NCI-H187 (cell line): Measurements from ENCODE around the gene ABHD8.

Experiments used
- DNase-seq, 2 experiments: peaks; one replicate each; lab custom pipeline; 2025; lab: John Stamatoyannopoulos, UW

Gene ABHD8, protein sequence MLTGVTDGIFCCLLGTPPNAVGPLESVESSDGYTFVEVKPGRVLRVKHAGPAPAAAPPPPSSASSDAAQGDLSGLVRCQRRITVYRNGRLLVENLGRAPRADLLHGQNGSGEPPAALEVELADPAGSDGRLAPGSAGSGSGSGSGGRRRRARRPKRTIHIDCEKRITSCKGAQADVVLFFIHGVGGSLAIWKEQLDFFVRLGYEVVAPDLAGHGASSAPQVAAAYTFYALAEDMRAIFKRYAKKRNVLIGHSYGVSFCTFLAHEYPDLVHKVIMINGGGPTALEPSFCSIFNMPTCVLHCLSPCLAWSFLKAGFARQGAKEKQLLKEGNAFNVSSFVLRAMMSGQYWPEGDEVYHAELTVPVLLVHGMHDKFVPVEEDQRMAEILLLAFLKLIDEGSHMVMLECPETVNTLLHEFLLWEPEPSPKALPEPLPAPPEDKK

DNA sequence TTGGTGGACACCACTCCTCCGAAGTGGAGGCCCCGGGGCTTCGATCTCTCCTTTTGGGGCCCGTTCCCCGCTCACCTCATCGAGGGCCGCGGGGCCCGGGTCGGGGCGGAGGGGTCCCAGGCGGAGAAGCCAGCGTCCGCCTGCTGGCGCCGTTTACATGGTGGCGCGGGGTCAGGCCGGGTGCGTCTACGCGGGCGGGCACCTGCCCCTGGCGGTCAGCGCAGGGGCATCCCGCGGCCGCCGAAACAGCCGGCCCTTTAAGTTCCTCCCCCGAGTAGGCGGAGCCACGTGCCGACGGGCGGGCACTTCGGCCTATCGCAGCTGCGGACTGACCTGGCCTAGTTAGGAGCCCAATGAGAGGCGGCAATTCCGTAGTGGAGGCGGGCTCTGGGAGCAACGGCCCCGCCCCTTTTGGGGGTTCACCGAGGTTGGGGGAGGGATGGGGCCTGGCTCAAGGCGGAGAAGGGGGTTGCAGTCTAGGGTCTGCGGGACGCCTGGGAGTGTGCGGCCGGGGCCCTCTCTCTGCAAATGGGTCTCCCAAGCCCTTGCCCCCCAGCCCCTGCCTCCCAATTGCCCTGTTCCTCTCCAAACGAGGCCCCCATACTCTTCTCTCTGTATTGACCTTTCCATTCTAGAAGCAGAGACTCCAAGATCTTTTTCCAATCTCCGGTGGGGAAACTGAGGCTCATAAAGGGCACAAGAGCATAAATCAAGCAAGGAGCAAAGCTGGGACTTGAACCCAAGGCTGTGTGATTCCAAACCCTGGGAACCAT is at the start of gene ABHD8:
Gene ABHD8, minus strand, starts transcription at position 259 of the 773 bp plus-strand sequence. CDS start 1,809 bp downstream, outside the sequence.
- DNase-seq = peak; percentile 51 to 77

DNA sequence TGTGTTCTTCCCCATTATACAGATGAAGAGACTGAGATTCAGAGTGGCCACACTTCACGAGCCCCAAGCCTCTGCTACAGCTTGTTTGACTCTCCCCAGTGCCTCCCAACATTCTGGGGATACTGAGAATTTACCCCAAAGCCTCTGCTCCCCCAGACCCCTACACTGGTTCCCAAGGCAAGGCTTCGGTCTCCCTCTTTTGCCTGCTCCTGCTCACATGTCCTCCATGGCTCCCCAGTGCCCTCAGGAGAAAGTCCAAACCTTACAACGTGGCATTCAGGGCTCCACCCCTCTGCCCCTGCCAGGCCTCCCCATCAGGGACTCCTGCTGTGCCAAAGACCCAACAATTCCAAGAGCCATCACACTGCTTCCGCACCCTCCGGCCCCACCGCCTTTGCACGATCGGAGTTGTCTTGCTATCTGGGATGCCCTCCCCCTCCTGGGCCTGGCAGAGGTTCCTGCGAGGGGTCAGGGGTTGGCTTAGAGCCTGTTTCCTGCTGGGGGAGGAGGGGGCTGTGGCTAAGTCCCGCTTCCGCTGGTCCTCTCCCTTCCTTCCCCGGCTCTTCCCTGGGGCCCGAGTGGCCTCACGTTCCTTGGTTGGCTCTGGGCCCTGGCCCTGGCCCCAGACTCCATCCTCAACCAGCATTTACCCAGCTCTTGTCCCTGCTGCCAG is 49.5 kb upstream of the ABHD8 start:
- DNase-seq = no peak

DNA sequence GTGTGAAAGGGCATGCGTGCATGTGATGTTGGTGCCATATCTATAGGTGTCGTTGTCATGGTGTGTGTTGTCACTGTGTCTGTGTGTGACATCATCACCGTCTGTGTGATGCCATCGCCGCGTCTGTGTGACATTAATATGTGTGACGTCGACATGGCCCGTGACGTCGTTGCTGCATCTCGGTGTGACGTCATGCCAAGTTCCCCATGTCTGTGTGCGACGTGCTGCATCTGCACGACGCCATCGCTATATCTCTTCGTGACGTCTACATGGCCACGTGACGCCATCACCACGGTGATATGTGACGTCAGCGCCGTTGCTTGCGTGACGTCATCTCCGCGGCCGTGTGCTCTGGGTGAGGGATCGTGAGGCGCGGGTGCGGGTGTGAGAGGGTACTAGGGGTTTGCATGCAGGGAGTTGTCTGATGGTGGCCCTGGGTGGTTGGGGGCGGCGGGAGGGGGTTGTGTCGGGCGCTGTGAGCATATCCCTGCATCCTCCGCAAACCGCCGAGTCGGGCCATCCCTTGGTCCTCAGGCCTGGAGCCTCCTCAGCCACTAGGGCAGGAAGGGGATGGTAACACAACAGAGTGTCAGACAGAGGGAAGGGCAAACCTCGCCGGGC is 48.7 kb upstream of the ABHD8 start:
- DNase-seq = no peak

DNA sequence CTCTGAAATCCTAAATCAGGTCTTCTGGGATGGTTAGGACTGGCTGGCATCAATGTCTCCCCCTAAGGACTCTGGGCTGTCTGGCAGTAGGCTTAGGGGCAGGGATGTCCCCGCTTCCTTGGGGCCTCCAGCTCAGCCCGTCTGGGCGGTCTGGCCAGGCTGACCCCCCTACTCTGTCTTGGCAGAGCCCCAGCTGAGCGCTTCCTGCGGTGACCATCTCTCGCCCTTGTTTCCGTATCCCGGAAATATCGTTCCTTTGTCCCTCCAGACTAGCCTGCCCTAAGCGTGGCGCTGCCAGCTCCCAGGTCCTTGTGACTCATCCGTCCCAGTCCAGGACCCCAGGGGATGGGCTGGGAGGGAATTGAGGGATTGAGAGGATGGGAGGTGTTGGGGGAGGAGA is 45.5 kb upstream of the ABHD8 start:
- no peak for DNase-seq

DNA sequence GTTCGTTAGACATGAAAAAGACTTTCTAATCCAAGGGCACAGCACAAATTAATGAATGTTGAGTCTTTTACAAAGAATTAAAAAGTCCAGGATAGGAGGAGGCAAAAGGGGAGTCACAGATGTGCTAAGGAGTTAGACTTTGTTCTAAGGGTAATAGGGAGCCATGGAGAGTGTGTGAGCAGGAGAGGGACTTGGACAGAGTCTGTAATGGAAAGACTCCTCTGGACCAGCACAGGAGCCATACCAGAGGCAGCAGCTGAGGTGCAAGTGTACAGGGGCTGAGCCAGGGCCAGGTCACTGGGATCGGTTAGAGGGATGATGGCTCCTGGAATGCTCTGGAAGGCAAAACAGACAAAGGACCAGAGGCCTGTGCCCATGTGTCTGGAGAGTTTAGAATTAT is 44.7 kb upstream of the ABHD8 start:
- no peak for DNase-seq

DNA sequence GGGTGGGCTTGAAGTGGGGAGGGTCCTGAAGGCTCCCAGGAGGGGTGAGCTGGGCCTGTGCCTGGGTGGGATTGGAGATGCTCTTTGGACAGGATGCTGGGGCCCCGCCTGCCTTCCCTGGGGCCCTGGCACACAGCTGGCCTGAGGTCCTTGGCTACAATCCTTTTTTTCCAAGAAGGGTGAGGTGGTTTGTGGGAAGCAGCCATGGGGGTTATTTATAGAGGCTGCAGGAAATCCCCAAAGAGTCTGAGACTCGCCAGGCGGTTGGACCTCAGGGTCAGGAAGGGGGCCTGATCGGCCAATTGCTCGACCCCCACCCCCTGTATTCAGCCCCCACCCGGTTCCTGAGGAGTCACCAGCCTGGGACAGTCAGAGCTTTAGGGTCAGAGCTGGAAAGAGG is 44.1 kb upstream of the ABHD8 start:
- DNase-seq = no peak

DNA sequence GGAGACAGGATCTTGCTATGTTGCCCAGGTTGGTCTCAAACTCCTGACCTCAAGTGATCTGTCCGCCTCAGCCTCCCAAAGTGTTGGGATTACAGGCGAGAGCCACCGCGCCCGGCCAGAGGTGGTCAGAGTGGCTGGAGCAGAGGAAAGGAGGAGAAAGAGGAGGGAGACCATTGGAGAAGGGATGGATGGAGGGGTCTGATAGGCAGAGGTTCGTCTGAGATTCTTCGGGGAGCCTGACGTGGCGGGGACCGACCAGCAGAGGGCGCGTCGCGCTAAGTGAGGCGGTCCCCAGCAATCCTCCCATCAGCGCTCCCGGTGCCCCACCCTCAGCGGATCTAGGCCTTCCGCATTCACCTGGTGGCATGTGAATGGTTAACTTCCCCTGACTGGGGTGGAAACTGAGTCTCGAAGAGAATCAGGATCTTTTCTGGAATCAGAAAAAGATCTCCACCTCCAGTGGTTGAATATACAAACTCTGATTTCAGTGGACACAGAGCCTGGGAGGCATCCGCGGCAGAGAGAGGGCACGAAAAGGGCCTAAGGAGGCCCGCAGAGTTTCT is 43.0 kb upstream of the ABHD8 start:
- DNase-seq = peak; percentile 6 to 24

DNA sequence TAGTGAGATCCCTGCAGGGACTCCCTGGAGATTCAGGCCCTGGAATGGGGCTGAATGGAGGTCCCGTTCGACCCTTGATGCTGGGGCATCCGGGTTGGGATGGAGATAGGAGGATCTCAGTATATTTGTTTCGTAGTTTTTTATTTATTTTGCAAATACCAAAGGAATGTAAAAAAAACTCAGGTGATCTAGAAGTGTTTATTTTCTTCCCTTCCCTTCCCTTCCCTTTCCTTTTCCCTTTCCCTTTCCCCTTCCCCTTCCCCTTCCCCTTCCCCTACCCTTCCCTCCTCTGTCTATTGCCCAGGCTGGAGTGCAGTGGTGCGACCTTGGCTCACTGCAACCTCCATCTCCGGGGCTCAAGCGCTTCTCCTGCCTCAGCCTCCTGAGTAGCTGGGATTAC is 38.6 kb upstream of the ABHD8 start:
- DNase-seq = no peak

DNA sequence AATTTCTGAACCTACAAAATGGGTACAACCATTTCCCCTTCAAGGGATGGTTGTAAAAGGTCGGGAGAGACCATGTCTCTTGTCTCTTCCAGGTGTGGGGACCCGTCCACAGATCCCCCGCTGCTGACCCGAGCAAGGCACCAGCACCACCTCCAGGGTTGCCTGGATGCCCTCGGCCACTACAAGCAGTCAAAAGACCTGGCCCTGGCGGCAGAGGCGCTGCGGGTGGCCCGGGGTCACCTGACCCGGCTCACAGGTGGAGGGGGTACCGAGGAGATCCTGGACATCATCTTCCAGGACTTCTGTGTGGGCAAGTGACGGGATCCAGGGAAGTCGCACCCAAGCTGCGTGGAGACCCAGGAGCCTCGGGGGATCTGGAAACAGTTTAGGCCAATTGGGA is 38.2 kb upstream of the ABHD8 start:
- DNase-seq = no peak

DNA sequence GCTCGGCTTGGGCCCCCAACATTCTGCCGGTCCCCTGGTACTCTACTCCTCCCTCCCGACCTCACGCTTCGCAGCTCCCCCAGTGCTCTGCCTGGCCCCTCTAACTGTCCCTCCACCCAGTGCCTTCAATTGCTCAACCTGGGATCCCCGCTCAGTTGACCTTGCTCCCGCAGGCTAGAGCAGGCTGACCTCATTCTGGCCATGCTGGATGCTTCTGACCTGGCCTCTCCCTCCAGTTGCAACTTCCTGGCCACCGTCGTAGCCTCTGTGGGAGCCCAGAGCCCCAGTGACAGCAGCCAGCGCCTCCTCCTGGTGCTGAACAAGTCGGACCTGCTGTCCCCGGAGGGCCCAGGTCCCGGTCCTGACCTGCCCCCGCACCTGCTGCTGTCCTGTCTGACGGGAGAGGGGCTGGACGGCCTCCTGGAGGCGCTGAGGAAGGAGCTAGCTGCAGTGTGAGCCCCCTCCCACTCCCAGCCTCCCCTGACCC is 37.7 kb upstream of the ABHD8 start:
- DNase-seq = no peak

DNA sequence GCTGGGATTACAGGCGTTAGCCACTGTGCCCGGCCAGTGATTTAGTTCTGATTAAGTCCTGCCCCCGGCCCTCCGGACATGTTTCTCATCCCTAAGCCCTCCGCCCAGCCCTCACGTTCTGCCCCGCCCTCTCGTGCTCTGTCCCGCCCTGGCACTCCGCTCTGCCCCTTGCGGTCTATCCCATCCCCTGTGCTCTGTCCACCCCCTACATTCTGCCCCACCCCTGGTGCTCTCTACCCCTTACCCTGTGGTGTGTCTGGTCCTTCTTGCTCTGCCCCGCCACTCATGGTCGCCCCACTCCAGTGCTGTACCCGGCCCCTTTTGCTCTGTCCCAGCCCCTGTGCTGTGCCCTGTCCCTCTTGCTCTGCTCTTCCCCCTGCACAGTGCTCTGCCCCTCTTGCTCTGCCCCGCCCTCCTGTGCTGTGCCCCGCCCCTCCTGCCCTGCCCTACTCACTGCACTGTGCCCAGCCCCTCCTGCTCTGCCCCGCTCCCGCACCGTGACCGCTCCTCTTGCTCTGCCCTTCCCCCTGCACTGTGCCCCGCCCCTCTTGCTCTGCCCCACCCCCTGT is 37.2 kb upstream of the ABHD8 start:
- no peak for DNase-seq

DNA sequence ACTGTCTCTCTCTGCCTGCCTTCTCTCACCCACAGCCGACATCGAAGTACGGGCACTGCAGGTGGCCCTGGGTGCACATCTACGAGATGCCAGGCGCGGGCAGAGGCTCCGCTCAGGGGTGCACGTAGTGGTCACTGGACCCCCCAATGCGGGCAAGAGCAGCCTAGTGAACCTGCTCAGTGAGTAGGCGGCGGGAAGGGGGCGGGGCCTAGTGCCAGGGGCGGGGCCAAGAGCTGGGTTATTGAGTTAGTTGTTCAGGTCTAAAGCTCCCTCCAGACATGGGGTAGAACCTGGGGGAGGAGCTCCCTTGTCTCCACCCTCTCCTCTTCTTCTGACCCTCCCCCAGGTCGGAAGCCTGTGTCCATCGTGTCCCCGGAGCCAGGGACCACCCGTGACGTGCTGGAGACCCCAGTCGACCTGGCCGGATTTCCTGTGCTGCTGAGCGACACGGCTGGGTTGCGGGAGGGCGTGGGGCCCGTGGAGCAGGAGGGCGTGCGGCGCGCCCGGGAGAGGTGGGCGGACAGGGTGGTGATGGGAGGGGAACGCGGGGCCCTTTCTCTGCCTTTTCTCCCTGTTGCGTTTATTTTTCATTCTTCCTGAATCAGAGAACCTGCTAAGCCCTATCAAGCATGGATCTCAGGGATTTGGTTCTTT is 36.0 kb upstream of the ABHD8 start:
- no peak for DNase-seq

DNA sequence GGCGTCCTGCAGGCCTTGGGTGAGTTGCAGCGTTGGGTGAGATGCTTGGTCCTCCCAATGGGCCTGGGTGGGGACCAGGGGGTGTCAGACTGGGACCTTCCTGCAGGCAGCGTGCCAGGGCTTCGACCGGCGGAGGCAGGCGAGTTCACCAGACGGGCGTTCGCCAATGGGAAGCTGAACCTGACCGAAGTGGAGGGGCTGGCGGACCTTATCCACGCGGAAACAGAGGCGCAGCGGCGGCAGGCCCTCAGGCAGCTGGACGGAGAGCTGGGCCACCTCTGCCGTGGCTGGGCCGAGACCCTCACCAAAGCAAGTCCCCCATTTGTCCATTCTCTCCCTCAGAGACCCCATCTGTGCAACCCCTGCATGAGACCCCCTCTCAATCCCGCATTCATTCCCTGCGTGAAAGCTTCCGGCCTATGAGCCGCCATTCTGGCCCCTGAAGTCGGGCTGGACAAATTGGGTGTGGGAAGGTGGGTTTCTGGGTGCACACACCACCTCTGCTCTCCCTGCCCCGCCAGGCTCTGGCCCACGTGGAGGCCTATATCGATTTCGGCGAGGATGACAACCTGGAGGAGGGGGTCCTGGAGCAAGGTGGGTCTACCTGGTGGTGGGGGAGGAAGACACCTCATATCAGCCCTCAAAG is 35.3 kb upstream of the ABHD8 start:
- DNase-seq = no peak

DNA sequence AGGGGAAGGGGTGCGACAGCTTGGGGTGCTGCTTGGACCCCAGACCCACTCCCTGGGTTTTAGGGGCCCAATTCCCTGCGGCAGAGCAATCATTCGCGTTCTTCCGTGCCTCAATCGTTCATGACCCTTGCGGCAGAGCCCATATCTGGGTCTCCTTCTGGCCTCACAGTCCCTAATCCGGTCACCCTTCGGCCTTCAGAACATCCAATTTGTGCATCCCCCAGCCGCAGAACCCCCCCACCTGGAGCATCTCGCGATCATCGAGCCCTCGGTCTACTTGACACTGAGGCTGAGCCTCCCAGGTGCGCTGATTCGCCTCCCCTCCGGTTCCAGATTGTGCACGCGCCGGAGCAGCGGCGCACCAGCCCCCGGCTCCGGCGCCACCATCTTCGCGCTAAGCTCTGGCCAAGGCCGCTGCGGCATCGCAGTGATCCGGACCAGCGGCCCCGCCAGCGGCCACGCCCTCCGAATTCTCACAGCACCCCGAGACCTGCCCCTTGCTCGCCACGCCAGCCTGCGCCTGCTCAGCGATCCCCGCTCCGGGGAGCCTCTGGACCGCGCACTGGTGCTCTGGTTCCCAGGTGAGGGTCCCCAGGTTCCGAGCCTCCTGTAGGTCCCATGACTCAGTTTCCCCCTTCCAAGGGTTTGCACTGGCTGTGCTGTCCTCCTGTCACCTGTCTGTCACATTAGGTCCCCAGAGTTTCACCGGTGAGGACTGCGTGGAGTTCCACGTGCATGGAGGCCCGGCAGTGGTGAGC is 34.6 kb upstream of the ABHD8 start:
- DNase-seq = no peak

DNA sequence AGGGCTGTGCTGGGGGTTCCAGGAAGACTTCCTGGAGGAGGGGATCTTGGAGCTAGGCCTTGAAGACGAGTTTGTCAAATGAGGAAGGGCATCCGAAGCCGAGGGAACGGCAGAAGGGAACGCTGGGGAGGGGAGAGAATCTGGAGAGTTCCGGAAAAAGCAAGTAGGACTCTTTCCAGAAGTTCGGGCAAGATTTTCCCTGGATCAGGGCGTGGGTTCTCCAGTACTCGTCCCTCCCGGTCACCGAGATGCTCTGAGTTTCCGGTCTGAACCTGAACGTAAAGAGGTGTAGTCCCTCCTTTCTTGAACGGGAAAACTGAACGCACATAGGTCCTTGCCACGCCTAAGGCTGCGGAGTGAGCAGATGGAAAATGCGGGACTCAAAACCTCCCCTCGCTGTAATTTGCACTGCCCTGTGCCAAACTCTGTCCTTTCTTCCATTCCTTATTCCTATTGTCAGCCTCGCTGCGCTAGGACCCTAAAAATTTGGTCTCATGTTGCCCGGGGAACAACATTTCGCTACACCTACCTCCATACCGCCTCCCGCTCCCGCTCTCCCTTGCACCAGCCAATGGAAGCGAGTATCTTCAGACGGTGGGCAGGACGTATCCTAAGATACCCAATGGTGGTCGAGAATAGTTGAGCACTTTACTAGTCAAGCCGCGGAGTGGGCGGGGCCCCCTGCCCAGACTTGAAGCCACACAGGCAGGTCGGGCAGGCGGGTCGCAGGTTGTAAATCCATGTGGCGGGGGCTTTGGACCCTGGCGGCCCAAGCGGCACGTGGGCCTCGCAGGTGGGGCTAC is 33.8 kb upstream of the ABHD8 start, which contains the start of gene GTPBP3:
Gene GTPBP3, plus strand, starts transcription at position 682 of the 803 bp plus-strand sequence. Its CDS starts 59 bp downstream, at position 741.
- DNase-seq = peak; percentile 79 to 91

DNA sequence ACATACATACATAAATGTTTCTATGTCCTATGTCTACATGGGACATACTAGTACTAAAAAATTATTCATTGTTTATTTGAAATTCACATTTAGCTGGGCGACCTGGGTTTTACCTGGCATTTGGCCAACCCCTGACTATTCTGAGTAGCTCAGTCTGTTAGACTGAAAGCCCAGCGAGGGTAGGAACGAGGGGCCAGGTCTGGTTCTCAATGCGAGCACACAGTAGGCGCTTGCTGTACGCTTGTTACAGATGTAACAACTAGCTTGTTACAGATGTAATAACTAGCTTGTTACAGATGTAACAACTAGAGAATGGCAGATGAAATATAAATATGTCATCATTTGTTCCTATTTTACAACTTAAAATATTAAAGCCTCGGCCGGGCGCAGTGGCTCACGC is 32.4 kb upstream of the ABHD8 start:
- DNase-seq = no peak

DNA sequence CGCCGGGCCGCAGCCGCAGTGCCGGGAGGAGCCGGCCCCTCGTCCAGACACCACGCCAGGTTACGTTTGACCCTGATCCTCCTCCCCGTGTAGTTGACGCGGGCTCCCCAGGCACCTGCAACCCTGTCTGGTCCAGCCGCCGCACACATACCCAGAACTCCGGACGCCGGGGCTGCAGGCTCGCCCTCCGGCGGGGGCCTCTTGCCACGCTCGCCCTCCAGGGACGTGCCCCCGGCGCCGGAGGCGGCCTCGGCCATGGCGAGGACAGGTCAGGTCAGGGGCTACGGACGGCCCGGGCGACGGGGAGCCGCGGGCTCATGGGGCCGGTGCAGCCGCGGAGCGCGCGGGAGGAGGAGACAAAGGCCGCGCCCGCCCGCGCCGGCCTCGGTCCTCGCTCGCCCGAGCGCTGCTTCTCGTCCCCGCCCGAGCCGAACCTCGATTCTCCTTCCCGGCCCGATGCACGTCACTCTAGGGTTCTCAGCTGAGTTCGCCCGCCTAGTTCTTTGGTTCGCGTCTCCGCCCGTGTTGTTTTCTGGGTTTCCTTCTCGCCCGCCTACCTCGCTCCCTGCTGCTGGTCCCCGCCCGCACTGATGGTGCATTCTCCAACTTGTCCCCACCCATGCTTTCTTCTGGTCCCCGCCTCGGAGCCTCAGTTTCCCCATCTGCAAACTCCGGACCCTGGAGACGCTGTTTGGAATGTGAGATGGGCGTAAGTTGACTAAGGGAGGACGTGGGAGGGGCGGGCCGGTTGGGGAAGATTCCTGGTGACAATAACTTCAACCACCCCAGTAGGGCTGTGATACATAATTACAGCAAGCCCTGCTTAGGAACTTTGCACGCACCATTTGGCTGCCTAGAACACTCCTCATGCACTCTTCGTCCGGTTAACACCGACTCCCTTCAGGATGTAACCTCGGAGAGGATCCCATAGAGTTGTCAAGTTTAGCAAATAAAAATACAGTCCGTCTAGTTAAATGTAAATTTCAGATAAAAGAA is 31.5 kb upstream of the ABHD8 start, which contains the start of gene ANO8:
Gene ANO8, minus strand, starts transcription at position 442 of the 996 bp plus-strand sequence. Its CDS starts 185 bp downstream, at position 257.
- DNase-seq = peak; percentile 83 to 84
